ENCODE measurements around the gene GNB1.
A peak's percentile ranks its signal among the peaks of the same experiment; 100 is the strongest.

The GNB1 gene

GRCh38 chr1:1921901-1922701 is 31.2 kb upstream of the GNB1 start:
- no peak for DNase-seq (ENCODE audit: low spot score)
- no peak overlapping the region for H3K4me3 ChIP-seq
- TF ChIP-seq, protein P1, sequence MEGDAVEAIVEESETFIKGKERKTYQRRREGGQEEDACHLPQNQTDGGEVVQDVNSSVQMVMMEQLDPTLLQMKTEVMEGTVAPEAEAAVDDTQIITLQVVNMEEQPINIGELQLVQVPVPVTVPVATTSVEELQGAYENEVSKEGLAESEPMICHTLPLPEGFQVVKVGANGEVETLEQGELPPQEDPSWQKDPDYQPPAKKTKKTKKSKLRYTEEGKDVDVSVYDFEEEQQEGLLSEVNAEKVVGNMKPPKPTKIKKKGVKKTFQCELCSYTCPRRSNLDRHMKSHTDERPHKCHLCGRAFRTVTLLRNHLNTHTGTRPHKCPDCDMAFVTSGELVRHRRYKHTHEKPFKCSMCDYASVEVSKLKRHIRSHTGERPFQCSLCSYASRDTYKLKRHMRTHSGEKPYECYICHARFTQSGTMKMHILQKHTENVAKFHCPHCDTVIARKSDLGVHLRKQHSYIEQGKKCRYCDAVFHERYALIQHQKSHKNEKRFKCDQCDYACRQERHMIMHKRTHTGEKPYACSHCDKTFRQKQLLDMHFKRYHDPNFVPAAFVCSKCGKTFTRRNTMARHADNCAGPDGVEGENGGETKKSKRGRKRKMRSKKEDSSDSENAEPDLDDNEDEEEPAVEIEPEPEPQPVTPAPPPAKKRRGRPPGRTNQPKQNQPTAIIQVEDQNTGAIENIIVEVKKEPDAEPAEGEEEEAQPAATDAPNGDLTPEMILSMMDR (IDR thresholded peaks at IDR 0.05) = no peak
- H3K27ac ChIP-seq = no peak overlapping the region

DNA sequence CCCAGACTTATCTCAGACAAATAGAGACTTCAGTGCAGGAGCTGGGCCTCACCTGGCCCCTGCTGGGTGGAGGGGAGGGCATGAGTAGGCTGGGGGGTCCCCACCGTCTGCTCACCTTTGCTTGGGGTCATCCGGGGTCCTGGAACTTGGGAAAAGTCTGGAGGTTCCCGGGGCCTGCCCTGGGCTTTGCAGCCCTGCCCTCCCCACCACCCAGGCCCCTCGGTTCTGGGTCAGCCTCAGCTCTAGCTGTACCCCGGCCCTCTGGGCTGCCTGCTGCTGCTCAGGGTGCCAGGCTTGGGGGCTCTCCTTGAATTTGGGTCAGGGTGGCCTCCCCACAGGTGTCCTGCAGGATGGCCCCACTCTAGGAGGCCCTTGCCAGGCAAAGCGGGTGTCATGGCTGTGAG is 30.6 kb upstream of the GNB1 start:
- H3K27ac ChIP-seq = no peak overlapping the region
- no peak for DNase-seq (ENCODE audit: low spot score)
- H3K4me3 ChIP-seq = no peak overlapping the region
- TF ChIP-seq, protein P1 (IDR thresholded peaks at IDR 0.05) = no peak

- no peak overlapping the region for H3K4me3 ChIP-seq
- DNase-seq (ENCODE audit: low spot score) = no peak
- no peak overlapping the region for H3K27ac ChIP-seq
Measured at GRCh38 chr1:1920608-1921458, 29.9 kb upstream of the GNB1 start.

GRCh38 chr1:1920057-1920607 is 29.2 kb upstream of the GNB1 start:
- H3K4me3 ChIP-seq = peak overlapping the region; percentile 77
- DNase-seq (ENCODE audit: low spot score) = no peak
- TF ChIP-seq, protein P1 (IDR thresholded peaks at IDR 0.05) = no peak
- peak overlapping the region in 1 of 2 donors; percentile 50 for H3K27ac ChIP-seq

More at GRCh38 chr1:1920608-1921458, 29.9 kb upstream of the GNB1 start:
- TF ChIP-seq, protein P1 (IDR thresholded peaks at IDR 0.05) = no peak

DNA sequence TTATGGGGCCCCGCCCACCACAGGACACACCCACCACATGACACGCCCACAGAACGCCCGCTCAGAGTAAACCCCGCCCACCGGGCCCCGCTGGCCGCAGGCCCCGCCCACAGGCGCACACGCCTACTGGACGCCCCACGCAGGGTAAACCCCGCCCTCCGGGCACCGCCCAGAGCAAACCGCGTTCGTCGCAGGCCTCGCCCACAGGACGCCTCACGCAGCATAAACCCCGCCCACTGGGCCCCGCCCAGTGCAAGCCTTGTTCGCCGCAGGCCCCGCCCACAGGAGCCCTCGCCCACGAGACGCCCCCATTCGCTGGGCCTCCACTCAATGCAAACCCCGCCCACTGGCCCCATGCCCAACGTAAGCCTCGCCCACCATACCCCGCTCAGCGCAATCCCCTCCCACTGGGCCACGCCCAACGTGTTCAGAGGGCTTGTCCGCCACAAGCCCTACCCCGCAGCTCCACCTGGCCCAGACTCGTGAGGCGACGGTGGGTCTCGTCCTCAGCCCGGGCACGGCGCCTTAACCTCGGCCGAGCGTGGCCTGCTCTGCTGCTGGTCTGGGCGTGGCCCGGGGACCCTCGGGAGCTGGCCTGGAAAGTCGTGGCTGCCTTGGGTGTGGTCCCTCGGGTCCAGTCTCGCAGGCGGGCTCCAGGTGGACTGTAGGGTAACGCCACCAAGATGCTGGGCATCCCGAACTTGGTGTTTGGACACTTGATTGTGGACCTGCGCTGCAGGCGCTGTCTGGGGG is 28.6 kb upstream of the GNB1 start:
- H3K27ac ChIP-seq = peak overlapping the region in 1 of 2 donors; percentile 50

GRCh38 chr1:1918901-1919303 is 28.0 kb upstream of the GNB1 start, which contains the start of gene TMEM52:
TSS of gene TMEM52 (minus strand) at chr1:1919279. CDS start at chr1:1919265, 14 bp downstream.
- peak within 1 kb of the TSS in 1 of 2 donors; percentile 50 for H3K27ac ChIP-seq
- H3K4me3 ChIP-seq = peak within 1 kb of the TSS; percentile 77
- TF ChIP-seq, protein P1 (IDR thresholded peaks at IDR 0.05) = no peak
- no peak for DNase-seq (ENCODE audit: low spot score)

More for the DNA sequence above, 28.6 kb upstream of the GNB1 start:
- peak overlapping the region; percentile 77 for H3K4me3 ChIP-seq
- DNase-seq (ENCODE audit: low spot score) = peak; percentile 97
- TF ChIP-seq, protein P1 (IDR thresholded peaks at IDR 0.05) = no peak
